Endodermal cell (in vitro differentiated cells): ENCODE measurements around the gene ARID2. TPM values are rescaled to one million over a fixed set of nuclear protein-coding genes. Genes with fewer than 3 reads are reported as not detected.

Source experiments
- DNase-seq: peaks from one replicate; pipeline ENCODE4 v3.0.0-alpha.2; 2017
- H3K27ac ChIP-seq: 2 replicates; pipeline ENCODE4 v1.5.1; 2013; ENCODE audit warnings: mild to moderate bottlenecking, low read depth, low read length, moderate library complexity
- H3K27me3 ChIP-seq: 2 replicates; pipeline ENCODE4 v1.6.1; 2013; ENCODE audit warnings: mild to moderate bottlenecking, low read length, moderate library complexity; ENCODE audit not compliant: insufficient read depth, control insufficient read depth, poor library complexity, severe bottlenecking
- H3K36me3 ChIP-seq: 2 replicates; pipeline ENCODE4 v1.7.0; 2013; ENCODE audit warnings: mild to moderate bottlenecking, low read length, moderate library complexity; ENCODE audit not compliant: control insufficient read depth, insufficient read depth
- H3K4me1 ChIP-seq: one replicate; pipeline ENCODE4 v1.7.0; 2013; ENCODE audit warnings: low read length; ENCODE audit not compliant: control insufficient read depth, insufficient read depth
- H3K4me3 ChIP-seq: 2 replicates; pipeline ENCODE4 v1.5.1; 2013; ENCODE audit warnings: mild to moderate bottlenecking, low read length, moderate library complexity
- H3K9ac ChIP-seq: 2 replicates; pipeline ENCODE4 v1.6.1; 2013; ENCODE audit warnings: mild to moderate bottlenecking, low read length, moderate library complexity; ENCODE audit not compliant: poor library complexity, severe bottlenecking; ENCODE audit errors: extremely low read depth
- H3K9me3 ChIP-seq: 2 replicates; pipeline ENCODE4 v1.6.1; 2013; ENCODE audit warnings: mild to moderate bottlenecking, low read length, moderate library complexity; ENCODE audit not compliant: control insufficient read depth
- H3K27ac Mint-ChIP-seq: 2 replicates; pipeline ENCODE4 v1.8.0; 2020; ENCODE audit warnings: mixed read lengths
- H3K27me3 Mint-ChIP-seq: 2 replicates; pipeline ENCODE4 v1.8.0; 2021; ENCODE audit warnings: mild to moderate bottlenecking, mixed read lengths; ENCODE audit not compliant: insufficient read depth
- H3K36me3 Mint-ChIP-seq: 2 replicates; pipeline ENCODE4 v1.8.0; 2020; ENCODE audit warnings: low read depth, mixed read lengths
- H3K4me1 Mint-ChIP-seq: 2 replicates; pipeline ENCODE4 v1.8.0; 2020; ENCODE audit warnings: mixed read lengths
- H3K4me3 Mint-ChIP-seq: 2 replicates; pipeline ENCODE4 v1.8.0; 2020; ENCODE audit warnings: mild to moderate bottlenecking, moderate library complexity, mixed read lengths
- H3K9me3 Mint-ChIP-seq: 2 replicates; pipeline ENCODE4 v1.8.0; 2020; ENCODE audit warnings: mild to moderate bottlenecking, mixed read lengths
- whole genome bisulfite sequencing, 2 experiments: methylation state at CpG; one replicate each; pipeline versions ENCODE4 v1.1.5 to v1.1.7; 2013; ENCODE audit warnings: missing lambda C conversion rate in 2 of 2, mixed read lengths in 1 of 2; ENCODE audit not compliant: insufficient coverage in 1 of 2, insufficient read length in 1 of 2; 5-methylcytosine and 5-hydroxymethylcytosine counted together
- total RNA-seq, 2 donors: library from RNA; stranded (reverse); fragmentation: NEBNext Ultra II Directional in 1 of 2; extraction: Animal tissue kit (Norgen Biotek cat#: 25700) in 1 of 2; gene quantifications; 2 replicates in 1 of 2; 3 replicates in 1 of 2; pipeline ENCODE4 v1.2.1, GENCODE V29; 2021
- TF ChIP-seq, protein P1 (sequence below): fragments of 200-600 bp; sonication (generic); conservative IDR thresholded peaks from 2 replicates; pipeline ENCODE4 v1.5.0; 2021; ENCODE audit warnings: antibody characterized with exemption, mild to moderate bottlenecking

The ARID2 gene
- total RNA-seq, 2 donors from 2014 or later, result 54.0 to 58.1 TPM

DNA sequence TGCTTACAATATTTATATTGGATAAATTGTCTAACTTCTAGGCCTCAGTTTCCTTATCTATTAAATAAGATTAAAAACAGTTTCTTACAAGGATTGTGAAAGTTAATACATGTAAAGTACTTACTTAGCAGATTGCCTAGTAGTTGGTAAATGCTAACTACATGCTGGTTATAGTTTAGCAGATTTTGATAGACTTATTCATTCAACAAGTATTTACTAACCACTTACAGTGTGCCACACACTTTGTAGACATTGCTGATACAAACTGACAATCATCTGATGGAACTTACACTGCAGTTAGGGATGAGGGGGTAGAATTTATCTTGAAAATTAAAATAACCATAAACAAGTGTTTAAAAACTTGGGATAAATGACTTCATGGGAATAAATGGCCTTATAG lies 50.4 kb downstream of the ARID2 start:
- Mint-ChIP-seq H3K4me1 (peaks cover 9% of the 10 kb centered on the region), H3K4me3 (no peak overlapping the region), H3K27ac (no peak overlapping the region), H3K27me3 (no peaks in the 10 kb centered on the region), H3K9me3 (no peaks in the 10 kb centered on the region), H3K36me3 (no peaks in the 10 kb centered on the region)
- Histone ChIP-seq H3K27me3 (no peaks in the 10 kb centered on the region), H3K4me3 (no peak overlapping the region), H3K36me3 (no peaks in the 10 kb centered on the region), H3K9ac (no peak overlapping the region), H3K9me3 (no peaks in the 10 kb centered on the region), H3K27ac (no peak overlapping the region), H3K4me1 (no peaks in the 10 kb centered on the region)
- TF ChIP-seq, protein P1, sequence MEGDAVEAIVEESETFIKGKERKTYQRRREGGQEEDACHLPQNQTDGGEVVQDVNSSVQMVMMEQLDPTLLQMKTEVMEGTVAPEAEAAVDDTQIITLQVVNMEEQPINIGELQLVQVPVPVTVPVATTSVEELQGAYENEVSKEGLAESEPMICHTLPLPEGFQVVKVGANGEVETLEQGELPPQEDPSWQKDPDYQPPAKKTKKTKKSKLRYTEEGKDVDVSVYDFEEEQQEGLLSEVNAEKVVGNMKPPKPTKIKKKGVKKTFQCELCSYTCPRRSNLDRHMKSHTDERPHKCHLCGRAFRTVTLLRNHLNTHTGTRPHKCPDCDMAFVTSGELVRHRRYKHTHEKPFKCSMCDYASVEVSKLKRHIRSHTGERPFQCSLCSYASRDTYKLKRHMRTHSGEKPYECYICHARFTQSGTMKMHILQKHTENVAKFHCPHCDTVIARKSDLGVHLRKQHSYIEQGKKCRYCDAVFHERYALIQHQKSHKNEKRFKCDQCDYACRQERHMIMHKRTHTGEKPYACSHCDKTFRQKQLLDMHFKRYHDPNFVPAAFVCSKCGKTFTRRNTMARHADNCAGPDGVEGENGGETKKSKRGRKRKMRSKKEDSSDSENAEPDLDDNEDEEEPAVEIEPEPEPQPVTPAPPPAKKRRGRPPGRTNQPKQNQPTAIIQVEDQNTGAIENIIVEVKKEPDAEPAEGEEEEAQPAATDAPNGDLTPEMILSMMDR, result no peak
- no peak for DNase-seq

DNA sequence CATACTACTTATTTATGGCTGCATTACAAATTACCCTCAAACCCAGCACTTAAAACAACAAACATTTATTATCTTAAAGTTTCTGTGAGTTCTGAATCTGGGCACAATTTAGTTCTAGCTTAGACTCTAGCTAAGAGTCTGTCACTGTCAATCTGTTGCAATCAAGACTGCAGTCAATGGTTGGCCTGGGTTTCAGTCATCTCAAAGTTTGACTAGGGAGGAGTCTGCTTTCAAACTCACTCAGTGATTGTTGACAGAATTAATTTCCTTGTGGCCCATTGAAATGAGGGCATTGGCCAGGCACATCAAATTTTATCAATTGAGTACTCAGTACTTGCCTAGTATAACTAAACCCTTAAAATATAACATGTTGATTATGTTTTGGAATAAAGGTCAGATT lies 51.6 kb downstream of the ARID2 start:
- no peak overlapping the region for H3K4me3 ChIP-seq
- Mint-ChIP-seq H3K27me3 (no peaks in the 10 kb centered on the region), H3K9me3 (no peaks in the 10 kb centered on the region), H3K4me1 (peaks cover 3% of the 10 kb centered on the region), H3K27ac (no peak overlapping the region), H3K36me3 (no peaks in the 10 kb centered on the region), H3K4me3 (no peak overlapping the region)
- H3K4me1 ChIP-seq, result no peaks in the 10 kb centered on the region
- TF ChIP-seq, protein P1, result no peak
- no peaks in the 10 kb centered on the region for H3K9me3 ChIP-seq
- no peaks in the 10 kb centered on the region for H3K27me3 ChIP-seq
- DNase-seq, result no peak
- no peaks in the 10 kb centered on the region for H3K36me3 ChIP-seq
- no peak overlapping the region for H3K9ac ChIP-seq
- H3K27ac ChIP-seq, result no peak overlapping the region

DNA sequence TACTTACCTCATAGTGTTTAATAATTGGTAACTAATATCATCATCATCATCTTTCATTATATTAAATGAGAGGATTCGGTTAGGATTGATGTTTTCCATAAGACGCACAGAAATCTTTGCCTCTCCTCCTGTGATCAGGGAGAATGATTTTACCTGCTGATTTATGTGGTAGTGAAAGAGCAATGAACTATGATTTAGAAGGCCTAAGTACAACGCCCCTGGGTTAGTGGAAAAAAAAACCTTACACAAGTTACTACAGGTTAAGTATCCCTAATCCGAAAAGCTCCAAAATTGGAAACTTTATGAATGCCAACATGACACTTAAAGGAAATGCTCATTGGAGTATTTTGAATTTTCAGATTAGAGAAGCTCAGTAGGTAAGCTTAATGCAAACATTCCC lies 55.8 kb downstream of the ARID2 start:
- Mint-ChIP-seq H3K4me1 (peaks cover 3% of the 10 kb centered on the region), H3K4me3 (no peak overlapping the region), H3K27me3 (no peaks in the 10 kb centered on the region), H3K36me3 (no peaks in the 10 kb centered on the region), H3K27ac (no peak overlapping the region), H3K9me3 (no peaks in the 10 kb centered on the region)
- no peak overlapping the region for H3K9ac ChIP-seq
- H3K4me1 ChIP-seq, result no peaks in the 10 kb centered on the region
- no peak overlapping the region for H3K4me3 ChIP-seq
- TF ChIP-seq, protein P1, result no peak
- H3K9me3 ChIP-seq, result no peaks in the 10 kb centered on the region
- H3K27me3 ChIP-seq, result no peaks in the 10 kb centered on the region
- no peak for DNase-seq
- 94% methylated on average over 4 of the region's 4 CpGs; no CpG with 5 or more reads in 1 of the 2 experiments for WGBS, 2 experiments
- H3K27ac ChIP-seq, result no peak overlapping the region
- H3K36me3 ChIP-seq, result no peaks in the 10 kb centered on the region
